HG03060 (cell line): ENCODE data around the gene ZSCAN5B.
"Not testable (repeated sequence)": the region's sequence is repeated elsewhere in the genome, so short reads cannot be mapped to it uniquely, and the experiment has no call there.

Experiments
- ATAC-seq: cut with Tn5 transposase; IDR thresholded peaks from one replicate; pipeline ENCODE4 v1.9.1; 2021; ENCODE audit warnings: low read depth, moderate number of reproducible peaks; ENCODE audit not compliant: unreplicated experiment

ZSCAN5B gene

GRCh38 chr19:56197646-56198045 lies at the start of gene ZSCAN5B:
TSS of gene ZSCAN5B (minus strand) at chr19:56197783. CDS start at chr19:56193052, 4,731 bp downstream.
- ATAC-seq: not testable (repeated sequence)

DNA sequence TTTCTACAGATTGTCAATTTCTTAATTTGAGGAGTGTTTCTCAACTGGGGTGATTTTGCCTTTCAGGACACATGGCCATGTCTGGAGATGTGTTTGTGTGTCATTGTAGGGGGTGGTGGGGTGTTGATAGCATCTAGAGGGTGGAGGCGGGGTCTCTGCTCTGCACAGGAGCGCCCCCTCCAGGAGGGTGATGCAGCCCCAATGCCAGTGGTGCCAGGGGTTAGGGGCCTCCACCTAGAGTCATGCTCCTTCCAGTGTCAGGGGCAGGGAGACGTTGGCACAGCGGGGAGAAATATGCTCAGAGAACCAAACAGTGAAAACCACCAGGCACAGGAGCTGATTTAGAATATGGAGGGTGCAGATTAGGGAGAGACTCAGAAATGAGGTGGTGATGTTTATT lies 48.2 kb upstream of the ZSCAN5B start:
- ATAC-seq: not testable (repeated sequence)

- ATAC-seq: no peak
Observed at GRCh38 chr19:56245121-56245740, 47.6 kb upstream of the ZSCAN5B start.

- no peak for ATAC-seq
Observed at GRCh38 chr19:56223481-56223880, 25.9 kb upstream of the ZSCAN5B start.

DNA sequence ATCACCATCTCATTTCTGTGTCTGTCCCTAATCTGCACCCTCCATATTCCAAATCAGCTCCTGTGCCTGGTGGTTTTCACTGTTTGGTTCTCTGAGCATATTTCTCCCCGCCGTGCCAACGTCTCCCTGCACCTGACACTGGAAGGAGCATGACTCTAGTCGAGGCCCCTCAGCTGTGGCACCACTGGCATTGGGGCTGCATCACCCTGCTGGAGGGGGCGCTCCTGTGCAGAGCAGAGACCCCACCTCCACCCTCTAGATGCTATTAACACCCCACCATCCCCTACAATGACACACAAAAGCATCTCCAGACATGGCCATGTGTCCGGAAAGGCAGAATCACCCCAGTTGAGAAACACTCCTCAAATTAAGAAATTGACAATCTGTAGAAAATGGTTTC lies 25.3 kb upstream of the ZSCAN5B start:
- ATAC-seq: no peak

DNA sequence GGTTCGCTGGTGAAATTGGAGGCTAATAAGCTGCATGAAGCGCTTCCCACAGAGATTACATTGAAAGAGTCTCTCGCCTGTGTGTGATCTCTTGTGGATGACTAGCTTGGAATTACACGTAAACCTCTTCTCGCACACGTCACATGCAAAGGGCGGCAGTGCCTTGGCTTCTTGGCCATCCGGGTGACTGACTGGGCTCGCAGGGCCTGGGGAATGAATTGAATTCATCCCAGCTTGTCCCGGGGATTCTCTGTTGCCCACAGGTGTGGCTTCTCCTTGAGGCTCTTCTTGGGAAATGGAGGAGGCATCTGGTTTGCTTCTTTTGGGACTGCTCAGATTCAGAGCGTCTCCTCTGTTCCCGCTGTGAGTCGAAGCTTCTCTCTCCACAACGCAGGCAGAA lies 24.3 kb upstream of the ZSCAN5B start:
- no peak for ATAC-seq

- ATAC-seq: not testable (repeated sequence)
Observed at GRCh38 chr19:56221442-56221841, 23.9 kb upstream of the ZSCAN5B start.

DNA sequence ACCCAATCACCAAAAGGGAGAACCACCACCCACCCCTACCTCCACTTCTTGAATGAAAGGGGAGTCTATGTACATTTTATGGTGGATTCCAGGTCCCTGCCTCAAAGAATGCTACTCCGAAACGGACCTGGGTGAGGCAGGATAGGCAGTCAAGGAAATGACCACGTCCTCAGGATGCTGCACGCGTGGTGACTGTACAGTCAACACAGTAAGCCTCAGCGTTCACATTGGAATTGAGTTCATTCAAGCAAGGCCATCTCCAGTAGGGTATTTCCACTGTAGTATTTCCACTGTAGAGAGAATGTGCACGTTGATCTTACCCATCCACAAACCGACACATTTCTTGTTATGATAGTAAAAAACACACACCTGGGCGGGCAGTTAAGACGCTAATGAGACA lies 21.4 kb upstream of the ZSCAN5B start:
- no peak for ATAC-seq

GRCh38 chr19:56217039-56217949 lies 19.7 kb upstream of the ZSCAN5B start:
- ATAC-seq: no peak

GRCh38 chr19:56211718-56212117 lies 14.1 kb upstream of the ZSCAN5B start:
- no peak for ATAC-seq

GRCh38 chr19:56210036-56210435 lies 12.5 kb upstream of the ZSCAN5B start:
- not testable (repeated sequence) for ATAC-seq

- ATAC-seq: no peak
Observed at GRCh38 chr19:56209091-56209490, 11.5 kb upstream of the ZSCAN5B start.

- not testable (repeated sequence) for ATAC-seq
Observed at GRCh38 chr19:56207581-56207980, 10.0 kb upstream of the ZSCAN5B start.

DNA sequence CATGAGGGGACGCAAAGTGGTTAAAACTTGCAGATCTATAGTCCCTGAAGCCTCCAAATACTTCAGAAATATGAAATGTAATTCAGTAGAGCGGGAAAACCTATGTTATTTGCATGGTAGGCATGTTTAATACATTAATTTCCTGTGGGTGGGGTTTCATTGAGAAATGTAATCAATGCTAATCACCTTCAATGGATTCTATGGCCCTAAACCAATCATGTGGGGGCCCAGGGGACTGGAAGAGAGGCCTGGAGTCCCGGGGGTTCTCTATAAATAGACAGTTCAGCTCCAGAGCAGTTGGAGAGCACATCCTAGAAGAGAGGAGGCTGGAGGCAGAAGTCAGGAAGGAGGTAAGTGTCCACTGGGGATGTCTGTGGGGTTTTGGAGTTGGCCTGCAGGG lies 4.4 kb upstream of the ZSCAN5B start, which contains the start of gene ZSCAN5C:
TSS of gene ZSCAN5C (plus strand) at position 301 of the 400 bp plus-strand sequence. CDS start 3,641 bp downstream, outside the sequence.
- no peak for ATAC-seq

- no peak for ATAC-seq
Observed at GRCh38 chr19:56199687-56200086, 2.1 kb upstream of the ZSCAN5B start.

DNA sequence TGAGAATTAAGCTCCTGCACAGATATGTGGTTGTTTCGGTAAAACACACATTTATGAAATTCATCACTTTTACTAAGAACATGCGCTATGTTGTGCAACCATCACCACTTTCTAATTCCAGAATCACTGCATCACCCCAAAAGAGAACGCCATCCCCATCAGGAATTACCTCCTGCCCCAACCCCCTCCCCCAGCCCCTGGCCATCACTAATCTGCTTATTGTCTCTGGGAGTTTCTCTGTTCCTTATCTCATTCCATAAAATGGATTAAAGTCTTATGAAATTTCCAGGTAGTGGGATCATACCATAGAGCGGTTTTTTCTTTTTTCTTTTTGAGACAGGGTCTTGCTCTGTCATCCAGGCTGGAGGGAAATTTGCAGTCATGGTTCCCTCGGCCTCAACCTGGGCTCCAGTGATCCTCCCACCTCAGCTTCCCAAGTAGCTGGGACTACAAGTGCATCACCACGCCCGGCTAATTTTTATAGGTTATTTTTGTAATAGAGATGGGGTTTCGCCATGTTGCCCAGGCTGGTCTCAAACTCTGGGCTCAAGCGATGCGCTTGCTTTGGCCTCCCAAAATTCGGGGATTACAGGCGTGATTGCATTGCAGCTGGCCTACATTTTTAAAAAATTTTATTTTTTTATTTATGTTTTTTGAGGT lies 3.5 kb downstream of the ZSCAN5B start:
- ATAC-seq: no peak

DNA sequence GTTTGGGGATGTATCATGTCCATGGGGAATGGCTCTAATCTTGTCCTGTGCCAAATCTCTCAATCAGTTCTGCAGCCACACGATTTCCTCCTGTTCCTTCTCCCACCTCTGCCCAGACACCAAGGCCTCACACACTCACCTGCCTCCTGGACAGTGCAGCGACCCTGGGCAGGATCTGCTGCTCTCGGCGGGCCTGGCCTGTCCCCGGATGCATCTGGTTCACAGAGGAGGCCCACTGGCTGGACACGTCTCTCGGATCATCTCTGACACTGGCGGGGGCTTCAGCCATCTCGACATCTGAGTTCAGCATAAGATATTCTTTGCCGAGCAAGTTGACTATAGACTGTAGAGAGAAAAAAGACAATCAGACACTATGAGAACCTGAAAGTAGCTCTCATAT lies 5.9 kb downstream of the ZSCAN5B start:
- no peak for ATAC-seq

GRCh38 chr19:56191115-56191514 lies 6.5 kb downstream of the ZSCAN5B start:
- no peak for ATAC-seq

DNA sequence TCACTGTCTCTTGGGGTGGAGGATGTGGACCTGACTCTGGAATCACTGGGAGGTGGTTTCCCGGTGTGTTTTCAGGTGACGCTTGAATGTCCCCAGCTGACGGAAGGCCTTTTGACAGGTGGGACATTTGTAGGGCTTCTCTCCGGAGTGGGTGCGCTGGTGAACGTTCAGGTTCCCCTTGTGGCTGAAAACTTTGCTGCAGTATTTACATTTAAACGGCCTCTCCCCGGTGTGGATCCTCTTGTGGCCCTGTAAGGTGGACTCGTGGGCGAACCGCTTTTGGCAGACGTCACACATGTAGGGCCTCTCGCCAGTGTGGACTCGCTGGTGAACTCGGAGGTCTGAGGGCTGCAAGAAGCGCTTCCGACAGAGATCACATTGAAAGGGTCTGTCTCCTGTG lies 7.8 kb downstream of the ZSCAN5B start:
- ATAC-seq: no peak

- no peak for ATAC-seq
Observed at GRCh38 chr19:56177564-56178243, 19.9 kb downstream of the ZSCAN5B start.

GRCh38 chr19:56176881-56177280 lies 20.7 kb downstream of the ZSCAN5B start:
- ATAC-seq: no peak
